GM19397 (cell line): ENCODE measurements around the gene C19orf73.
"Not testable (repeated sequence)": the region's sequence is repeated elsewhere in the genome, so short reads cannot be mapped to it uniquely, and the experiment has no call there.

Source experiments
- ATAC-seq: cut with Tn5 transposase; IDR thresholded peaks from one replicate; pipeline ENCODE4 v1.9.1; 2021; ENCODE audit warnings: mild to moderate bottlenecking, moderate library complexity; ENCODE audit not compliant: unreplicated experiment

C19orf73 gene

DNA sequence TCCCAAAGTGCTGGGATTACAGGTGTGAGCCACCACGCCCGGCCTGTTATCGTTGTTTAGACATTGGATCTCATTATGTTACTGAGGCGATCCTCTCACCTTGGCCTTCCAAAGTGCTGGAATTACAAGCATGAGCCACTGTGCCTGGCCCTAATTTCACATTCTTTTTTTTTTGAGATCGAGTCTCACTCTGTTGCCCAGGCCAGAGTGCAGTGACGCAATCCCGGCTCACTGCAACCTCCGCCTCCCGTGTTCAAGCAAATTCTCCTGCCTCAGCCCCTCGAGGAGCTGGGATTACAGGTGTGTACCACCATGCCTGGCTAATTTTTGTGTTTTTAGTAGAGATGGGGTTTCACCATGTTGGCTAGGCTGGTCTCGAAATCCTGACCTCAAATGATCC is 4.3 kb upstream of the C19orf73 start:
- ATAC-seq = not testable (repeated sequence)

DNA sequence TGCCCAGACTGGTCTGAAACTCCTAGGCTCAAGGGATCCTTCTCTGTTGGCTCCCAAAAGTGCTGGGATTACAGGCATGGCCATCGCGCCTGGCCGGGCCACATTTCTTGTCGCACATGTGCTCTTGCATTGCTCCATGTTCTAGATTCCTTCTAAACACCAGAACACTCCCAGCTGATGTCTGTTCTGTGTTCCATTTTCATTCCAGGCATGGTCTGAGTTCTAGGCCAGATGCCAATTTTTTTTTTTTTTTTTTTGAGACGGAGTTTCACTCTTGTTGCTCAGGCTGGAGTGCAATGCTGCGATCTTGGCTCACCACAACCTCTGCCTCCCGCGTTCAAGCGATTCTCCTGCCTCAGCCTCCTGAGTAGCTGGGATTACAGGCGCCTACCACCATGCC is 2.9 kb upstream of the C19orf73 start:
- not testable (repeated sequence) for ATAC-seq

DNA sequence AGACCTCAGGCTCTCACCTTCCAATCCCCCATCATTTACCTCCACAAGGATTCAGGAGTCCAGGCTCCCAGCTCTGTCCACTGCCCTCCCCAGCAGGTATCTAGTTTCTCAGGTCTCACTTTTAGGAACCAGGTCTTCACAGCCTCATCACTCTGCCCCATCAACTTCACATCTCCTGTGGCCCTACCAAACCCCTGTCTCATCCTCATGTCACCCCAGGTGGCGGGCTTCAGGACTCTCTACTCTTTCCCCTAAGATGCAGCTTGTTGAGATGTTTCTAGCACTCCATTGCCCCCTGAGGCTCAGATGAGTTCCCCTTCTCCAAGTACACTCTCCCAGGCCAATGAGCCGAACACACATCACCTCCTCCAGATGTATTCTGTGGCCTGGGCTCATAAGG is 1.9 kb upstream of the C19orf73 start:
- ATAC-seq = no peak

DNA sequence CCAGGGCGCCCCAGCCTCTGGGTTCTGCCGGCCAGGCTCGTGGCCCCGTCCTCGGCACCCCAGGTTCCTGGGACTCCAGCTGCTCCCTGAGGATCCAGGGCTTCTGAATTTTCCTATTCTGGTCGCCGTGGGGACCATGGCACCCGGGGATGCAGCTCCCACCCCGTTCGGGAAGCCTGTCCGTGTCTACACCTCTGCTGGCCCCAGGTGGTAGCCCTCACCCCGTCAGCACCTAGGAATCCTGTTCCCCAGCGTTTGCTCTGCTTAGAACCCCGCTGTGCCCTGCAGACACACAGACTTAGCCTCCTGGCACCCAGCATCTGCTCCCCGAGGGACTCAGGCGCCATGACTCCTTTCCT is 1.4 kb upstream of the C19orf73 start:
- ATAC-seq = no peak

DNA sequence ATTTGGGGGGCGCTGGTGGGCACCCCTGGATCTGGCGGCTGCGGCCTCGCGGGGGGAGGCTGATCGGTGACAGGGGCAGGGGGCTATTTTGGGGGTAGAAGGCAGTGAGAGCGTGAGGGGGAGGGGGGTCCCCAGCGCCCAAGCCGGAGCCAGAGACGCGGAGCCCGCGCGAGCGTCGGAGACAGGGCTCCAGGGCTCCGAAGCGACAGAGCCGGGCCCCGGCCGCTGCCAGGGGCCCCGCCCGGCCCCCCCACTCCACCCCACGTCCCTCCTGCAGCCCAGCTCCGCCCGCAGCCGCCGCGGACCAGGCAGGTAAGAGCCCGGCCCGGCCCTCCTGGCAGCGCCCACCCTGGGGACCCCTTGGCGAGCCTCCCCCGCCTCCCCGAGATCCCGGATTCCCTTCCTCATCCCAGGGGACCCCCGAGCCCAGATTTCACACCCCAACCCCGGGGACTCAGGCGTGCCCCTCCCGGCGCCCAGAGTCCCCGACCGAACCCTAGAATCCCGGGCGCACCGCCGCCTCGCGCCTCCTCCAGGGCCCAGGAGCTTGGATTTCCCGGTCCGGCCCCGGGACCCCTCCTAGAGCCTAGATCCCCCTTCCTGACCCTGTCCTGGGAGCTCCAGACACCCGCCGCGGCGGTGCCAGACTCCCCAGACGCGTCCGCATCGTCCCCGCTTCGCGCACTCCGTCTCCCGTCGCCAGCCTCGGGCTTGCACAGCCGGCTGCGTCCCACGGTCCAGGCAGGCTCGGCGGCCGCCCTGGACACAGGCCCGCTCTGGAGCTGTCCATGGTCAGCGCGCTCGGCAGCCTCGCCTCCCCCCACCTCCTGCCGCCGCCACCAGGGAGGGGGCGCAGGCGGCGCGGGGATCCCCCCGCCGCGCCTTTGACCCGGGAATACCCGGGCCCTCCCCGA is 725 bp upstream of the C19orf73 start, which contains the start of gene PPFIA3:
TSS of gene PPFIA3 (plus strand) at position 134 of the 914 bp plus-strand sequence. CDS start 8,330 bp downstream, outside the sequence.
- no peak for ATAC-seq

DNA sequence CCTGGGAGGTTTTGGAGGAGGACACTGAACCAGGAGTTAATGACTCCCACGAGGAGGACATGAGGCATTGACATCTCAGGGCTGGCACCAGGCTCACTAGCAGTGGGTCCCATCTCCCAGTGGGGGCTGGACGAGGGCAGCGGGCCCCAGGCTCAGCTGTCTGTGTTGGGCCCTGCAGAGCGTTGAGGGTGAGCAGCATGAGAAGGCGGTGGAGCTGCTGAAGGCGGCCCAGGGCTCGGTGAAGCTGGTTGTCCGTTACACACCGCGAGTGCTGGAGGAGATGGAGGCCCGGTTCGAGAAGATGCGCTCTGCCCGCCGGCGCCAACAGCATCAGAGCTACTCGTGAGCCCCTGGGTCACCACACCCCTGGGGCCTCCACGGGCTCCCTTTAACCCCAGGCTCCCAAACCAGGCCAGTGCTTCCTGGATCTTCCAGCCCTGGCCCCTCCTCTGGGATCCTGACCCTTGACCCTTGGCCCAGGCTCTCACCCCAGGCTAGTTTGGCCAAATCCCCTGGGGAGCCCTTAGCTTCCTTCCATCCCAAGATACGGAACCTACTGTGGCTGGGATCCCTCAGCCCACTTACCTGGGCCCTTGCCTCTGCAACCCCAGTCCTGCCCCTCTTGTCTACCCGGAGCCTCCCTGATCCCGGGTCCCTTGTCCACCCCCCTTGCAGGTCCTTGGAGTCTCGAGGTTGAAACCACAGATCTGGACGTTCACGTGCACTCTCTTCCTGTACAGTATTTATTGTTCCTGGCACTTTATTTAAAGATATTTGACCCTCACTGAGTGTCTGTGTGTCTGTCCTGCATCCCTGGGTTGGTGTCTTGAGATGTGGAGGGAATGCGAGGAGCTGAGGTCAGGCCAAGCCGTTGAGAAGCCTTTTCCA is 1.0 kb downstream of the C19orf73 start:
- no peak for ATAC-seq

DNA sequence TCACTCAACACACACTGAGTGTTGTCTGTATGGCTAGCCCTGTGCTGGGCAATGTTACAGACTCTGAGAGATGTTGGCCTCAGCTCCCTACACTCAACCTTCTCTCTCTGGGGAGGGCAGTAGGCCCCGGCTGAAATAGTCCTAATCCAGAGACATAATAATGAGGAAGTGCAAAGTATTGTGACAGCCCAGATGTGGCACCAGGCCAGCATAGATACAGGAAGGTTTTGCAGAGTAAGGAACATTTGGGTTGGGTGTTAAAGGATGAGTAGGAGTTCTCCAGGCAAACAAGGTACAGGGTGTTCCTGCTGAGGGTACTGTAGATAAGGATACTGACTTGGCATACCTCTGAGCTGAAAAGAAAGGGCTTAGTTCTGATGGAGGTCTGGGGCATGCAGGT is 2.4 kb downstream of the C19orf73 start:
- no peak for ATAC-seq

DNA sequence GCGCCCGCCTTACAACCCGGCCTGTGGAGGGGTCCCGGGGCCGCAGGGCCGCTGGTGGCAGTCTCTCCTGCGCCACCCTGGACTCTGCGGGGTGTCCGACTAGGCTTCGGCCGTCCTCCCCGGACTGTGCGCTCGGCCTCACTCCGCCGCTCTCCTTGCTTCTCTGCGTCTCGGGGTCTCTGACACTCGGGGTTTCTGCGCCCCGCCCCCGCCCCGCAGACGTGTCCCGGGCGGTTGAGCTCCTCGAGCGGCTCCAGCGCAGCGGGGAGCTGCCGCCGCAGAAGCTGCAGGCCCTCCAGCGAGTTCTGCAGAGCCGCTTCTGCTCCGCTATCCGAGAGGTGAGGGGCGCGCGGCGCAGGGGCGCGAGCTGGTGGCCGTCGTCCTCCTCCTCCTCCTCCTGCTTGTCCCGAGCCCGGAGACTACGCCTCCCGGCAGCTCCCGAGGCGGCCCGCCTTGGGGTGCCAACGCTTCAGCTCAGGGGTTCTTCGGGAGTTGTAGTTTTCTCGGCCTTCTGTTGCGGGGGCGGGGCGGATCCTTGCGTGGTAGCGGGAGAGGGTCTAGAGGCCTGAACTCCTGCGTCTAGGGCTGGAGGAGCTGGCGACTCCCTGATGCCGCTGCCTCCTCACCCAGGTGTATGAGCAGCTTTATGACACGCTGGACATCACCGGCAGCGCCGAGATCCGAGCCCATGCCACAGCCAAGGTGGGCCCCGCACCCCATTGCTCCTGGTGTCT is 4.1 kb downstream of the C19orf73 start:
- ATAC-seq = no peak

DNA sequence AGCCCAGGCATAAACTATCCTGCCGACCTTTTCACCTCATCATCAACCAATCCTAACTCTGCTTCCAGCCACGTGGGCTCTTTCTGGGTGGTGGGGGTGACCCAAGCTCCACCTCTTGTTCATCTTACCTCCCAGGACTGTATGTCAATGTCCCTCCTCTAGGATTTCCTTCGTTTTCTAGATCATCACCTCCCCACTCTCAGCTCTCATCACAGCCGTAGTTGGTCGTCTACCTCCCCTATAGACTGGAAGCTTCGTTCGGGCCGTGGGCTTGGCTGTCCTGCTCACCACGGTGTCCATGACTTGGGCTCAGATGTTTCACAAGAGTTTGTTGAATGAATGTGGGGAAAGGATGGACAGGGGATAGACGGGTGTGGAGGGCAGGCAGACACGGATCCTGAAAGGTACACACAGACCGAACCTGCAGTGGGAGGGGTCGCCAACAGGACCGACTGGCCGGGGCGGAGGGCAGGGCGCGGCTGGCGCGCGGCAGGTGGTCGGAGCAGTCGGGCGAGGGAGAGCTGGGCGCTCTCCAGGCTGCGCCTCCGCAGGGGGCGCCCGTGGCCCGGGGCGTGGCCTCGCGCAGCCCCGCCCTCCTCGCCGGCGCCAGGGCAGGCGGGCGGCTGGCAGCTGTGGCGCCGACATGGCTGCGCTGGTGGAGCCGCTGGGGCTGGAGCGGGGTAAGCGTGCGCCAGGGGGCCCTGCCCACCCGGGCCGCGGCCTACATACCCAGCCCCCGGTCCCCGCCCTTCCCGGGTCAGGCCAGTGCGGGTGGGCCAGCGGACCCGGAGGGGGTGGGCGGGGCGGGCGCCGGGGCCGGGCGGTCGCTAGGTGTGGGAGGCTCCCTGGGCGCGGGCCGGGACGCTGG is 4.9 kb downstream of the C19orf73 start, which contains the start of gene LIN7B:
TSS of gene LIN7B (plus strand) at position 609 of the 868 bp plus-strand sequence. CDS start at position 644, 35 bp downstream.
- peak; percentile 51 for ATAC-seq

DNA sequence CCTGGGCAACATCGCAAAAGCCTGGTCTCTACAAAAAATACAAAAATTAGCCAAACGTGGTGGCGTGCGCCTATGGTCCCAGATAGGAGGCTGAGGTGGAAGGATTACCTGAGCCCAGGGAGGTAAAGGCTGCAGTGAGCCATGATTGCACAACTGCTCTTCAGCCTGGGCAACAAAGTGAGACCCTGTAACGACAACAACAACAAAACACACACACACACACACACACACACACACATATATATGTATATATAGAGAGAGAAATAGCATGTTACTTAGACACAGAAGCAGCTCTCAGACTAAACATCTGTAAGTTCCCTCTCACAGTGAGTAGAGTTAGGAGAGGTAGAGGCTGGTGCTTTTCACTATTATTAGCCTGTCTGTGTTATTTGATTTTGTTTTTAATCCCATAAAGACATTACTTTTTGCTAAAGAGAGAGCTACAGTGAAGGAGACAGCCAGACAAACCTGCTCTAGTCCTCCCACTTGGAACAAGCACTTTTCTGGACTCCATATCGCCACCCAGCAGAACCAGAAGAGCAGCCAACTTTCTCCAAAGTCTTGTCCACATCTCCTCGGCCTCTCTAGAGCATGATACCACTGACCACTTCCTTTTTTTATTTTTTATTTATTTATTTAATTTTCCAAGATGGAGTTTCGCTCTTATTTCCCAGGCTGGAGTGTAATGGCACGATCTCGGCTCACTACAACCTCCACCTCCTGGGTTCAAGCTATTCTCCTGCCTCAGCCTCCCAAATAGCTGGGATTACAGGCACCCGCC is 7.5 kb downstream of the C19orf73 start:
- no peak for ATAC-seq

DNA sequence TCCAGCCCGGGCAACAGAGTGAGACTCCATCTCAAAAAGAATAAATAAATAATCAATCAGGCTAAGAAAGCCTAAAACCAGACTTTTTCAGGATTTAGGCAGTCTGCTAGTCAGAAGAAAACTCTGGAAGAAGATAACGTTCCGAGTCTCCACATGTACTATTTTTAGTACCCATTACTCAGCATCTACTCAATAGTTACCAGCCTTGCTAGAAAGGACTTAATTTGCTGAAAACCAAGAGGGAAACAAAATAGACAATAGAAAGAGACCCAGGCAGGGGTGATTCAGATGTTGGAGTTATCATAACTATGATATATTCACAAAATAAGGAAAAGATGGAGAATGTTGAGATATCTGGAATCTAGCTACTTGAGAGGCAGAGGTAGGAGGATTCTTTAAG is 8.4 kb downstream of the C19orf73 start:
- no peak for ATAC-seq

DNA sequence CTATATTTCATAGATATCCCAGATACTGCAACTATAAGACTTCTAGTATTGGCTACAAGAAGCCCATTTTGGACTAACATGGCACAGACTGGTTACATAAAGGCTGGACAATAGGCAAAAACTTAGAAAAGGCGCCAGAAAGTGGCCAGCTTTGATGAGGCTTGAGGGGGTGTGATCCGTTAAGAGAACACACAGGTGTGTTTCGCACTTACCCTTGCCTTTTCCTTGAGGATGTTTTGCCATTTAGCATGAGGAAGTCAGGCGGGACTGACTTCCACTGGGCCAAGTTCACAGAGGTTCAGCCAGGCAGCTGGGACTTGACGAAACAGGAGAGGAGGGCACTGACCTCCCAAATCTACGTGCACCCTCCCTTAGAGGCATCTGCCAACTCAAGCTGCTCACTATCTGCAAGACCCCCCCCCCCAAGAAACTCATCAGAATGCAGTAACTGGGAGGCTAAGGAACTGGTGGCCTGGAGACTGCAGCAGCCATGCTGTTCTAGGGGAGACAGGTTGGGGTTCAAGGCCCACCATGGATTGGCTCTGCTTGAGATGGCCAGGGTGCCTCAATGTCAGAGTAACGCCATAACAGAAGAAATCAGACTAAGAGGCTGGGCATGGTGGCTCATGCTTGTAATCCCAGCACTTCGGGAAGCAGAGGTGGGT is 9.2 kb downstream of the C19orf73 start:
- no peak for ATAC-seq

DNA sequence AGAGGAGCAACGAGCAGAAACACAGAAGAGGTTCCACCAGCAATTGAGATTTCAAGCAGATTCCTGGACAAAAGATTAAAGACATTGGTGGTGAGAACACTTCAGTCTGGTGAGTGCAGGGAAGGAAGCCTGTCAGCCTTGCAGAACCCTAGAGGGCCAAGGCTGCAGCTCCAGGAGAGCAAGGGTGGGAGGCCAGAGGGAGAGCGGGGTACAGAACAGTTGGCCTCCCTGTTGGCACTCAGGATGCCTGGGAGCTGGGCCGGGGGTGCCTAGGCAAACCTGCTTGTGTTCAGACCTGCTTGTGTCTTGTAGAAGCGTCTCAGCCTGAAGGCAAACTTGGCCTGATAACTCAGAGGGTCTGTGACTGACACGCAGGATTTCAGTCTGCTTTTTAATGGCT is 9.9 kb downstream of the C19orf73 start:
- ATAC-seq = no peak

DNA sequence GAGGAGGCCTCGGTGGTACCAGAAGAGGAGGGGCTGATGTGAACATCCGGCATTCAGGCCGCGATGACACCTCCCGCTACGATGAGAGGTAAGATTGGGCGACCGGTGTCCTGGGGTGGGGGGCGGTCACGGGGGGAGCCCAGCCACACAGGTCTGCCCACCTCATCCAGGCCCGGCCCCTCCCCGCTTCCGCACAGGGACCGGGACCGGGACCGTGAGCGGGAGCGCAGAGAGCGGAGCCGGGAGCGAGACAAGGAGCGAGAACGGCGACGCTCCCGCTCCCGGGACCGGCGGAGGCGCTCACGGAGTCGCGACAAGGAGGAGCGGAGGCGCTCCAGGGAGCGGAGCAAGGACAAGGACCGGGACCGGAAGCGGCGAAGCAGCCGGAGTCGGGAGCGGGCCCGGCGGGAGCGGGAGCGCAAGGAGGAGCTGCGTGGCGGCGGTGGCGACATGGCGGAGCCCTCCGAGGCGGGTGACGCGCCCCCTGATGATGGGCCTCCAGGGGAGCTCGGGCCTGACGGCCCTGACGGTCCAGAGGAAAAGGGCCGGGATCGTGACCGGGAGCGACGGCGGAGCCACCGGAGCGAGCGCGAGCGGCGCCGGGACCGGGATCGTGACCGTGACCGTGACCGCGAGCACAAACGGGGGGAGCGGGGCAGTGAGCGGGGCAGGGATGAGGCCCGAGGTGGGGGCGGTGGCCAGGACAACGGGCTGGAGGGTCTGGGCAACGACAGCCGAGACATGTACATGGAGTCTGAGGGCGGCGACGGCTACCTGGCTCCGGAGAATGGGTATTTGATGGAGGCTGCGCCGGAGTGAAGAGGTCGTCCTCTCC is 11.1 kb downstream of the C19orf73 start:
- no peak for ATAC-seq

DNA sequence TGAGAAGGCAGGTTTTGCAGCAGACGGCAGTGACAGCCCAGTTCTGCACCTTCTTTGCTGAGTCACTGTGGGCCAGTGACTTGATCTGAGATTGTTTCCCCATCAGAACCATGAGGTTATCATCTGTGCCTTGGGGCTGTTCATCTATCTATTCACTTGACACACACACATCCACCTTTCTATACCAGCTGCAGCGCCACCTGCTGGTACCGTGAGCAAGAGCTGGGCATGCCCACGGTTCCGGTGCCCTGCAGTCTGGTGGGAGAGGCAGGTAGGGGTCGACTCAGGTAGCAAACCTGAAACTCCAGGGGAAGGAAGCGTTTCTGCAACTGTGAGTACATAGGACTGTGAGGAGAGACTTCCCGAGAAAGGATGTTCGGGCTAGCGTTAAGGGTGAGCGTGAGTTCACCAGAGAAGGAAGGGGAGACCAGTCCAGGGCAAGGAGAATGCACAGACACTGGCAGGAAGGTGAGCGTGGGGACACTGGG is 12.3 kb downstream of the C19orf73 start:
- no peak for ATAC-seq

DNA sequence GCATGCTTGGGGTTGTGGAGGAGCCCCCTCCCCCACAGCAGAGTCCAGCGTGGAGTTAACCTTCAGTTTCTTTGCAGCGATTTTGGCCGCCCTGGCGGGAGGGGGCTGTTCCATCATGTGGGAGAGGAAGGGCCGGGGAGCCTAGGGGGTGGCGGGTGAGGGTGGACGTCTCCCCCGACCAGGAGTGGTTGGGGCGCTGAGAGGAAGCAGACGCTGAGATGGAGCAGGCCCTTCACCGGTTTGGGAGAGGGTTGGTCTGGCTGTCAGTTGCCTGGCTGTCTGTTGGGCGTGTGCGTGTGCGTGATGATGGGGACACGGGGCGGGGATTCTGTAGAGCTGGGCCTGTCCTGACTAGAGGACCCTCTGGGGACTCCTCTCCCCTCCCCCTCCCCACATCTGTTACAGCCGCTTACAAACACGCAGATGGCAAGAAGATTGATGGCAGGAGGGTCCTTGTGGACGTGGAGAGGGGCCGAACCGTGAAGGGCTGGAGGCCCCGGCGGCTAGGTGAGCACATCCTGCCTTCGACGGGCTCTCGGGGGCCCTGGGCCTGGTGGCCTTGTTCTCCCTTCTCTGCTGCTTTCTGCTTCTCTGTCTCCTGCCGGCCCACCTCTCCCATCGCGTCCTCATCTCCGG is 14.6 kb downstream of the C19orf73 start:
- ATAC-seq = no peak
